Natural killer cell (primary cell): ENCODE measurements around the gene SULF2. TPM values are rescaled to one million over a fixed set of nuclear protein-coding genes. Genes with fewer than 3 reads are reported as not detected.

ENCODE experiments used
- ATAC-seq, 3 donors: fragments of 150-1000 bp in 2 of 3; fragments of 200-7000 bp in 1 of 3; cut with Tn5 transposase; 1 replicate in 1 of 3; 2 replicates in 2 of 3; pipeline ENCODE4 v1.10.0; 2021; ENCODE audit warnings: mild to moderate bottlenecking in 2 of 3, moderate library complexity in 2 of 3
- DNase-seq, 2 donors: peaks; one replicate each; pipeline versions ENCODE4 v3.0.0 to v3.0.0-alpha.2; 2013 to 2021; ENCODE audit warnings: mixed read lengths in 1 of 2
- H3K27ac ChIP-seq: one replicate; pipeline ENCODE4 v1.5.1; 2013; ENCODE audit warnings: mild to moderate bottlenecking, low read length
- H3K27me3 ChIP-seq: one replicate; pipeline ENCODE4 v1.6.1; 2013; ENCODE audit warnings: low read length; ENCODE audit not compliant: control insufficient read depth, insufficient read depth
- H3K36me3 ChIP-seq: one replicate; pipeline ENCODE4 v1.6.1; 2013; ENCODE audit warnings: low read length; ENCODE audit not compliant: control insufficient read depth, insufficient read depth
- H3K4me1 ChIP-seq: one replicate; pipeline ENCODE4 v1.6.1; 2013; ENCODE audit warnings: low read length; ENCODE audit not compliant: control insufficient read depth, insufficient read depth
- H3K4me3 ChIP-seq: one replicate; pipeline ENCODE4 v1.5.1; 2013; ENCODE audit warnings: low read length
- H3K9me3 ChIP-seq: one replicate; pipeline ENCODE4 v1.6.1; 2013; ENCODE audit warnings: low read length; ENCODE audit not compliant: control insufficient read depth, insufficient read depth
- H3K27ac Mint-ChIP-seq, 2 donors: one replicate each; pipeline ENCODE4 v1.8.0; 2022; ENCODE audit warnings: mild to moderate bottlenecking in 2 of 2, mixed read lengths in 2 of 2, moderate library complexity in 1 of 2
- H3K27me3 Mint-ChIP-seq, 2 donors: one replicate each; pipeline ENCODE4 v1.8.0; 2022; ENCODE audit warnings: low read depth in 2 of 2, mixed read lengths in 2 of 2
- H3K36me3 Mint-ChIP-seq: one replicate; pipeline ENCODE4 v1.8.0; 2022; ENCODE audit warnings: mixed read lengths
- H3K4me1 Mint-ChIP-seq, 2 donors: one replicate each; pipeline ENCODE4 v1.8.0; 2022; ENCODE audit warnings: mixed read lengths in 2 of 2
- H3K4me3 Mint-ChIP-seq: one replicate; pipeline ENCODE4 v1.8.0; 2022; ENCODE audit warnings: mild to moderate bottlenecking, moderate library complexity, mixed read lengths
- H3K9me3 Mint-ChIP-seq, 2 donors: one replicate each; pipeline ENCODE4 v1.8.0; 2022; ENCODE audit warnings: mixed read lengths in 2 of 2
- CTCF ChIP-seq: fragments of 200-600 bp; IDR thresholded peaks from one replicate; pipeline ENCODE4 v1.8.0; 2022; ENCODE audit warnings: antibody characterized with exemption
- WGBS: methylation state at CpG from one replicate; pipeline ENCODE4 v1.1.7; 2013; ENCODE audit warnings: missing lambda C conversion rate; ENCODE audit not compliant: insufficient coverage; 5-methylcytosine and 5-hydroxymethylcytosine counted together
- intact Hi-C: fragments of 100-400 bp; cut with micrococcal nuclease; formaldehyde crosslinking; loops from one replicate; pipeline ENCODE4 v1.14.2; 2022
- total RNA-seq, 4 donors: library from RNA; stranded (reverse); fragments of 120-200 nt in 1 of 4; gene quantifications; one replicate each; pipeline versions ENCODE4 v1.2.3 to v1.2.4, GENCODE V29; 2013 to 2022

Gene SULF2
- total RNA-seq, 3 donors from 2014 or later (not counting 1 experiment from before 2014, with no cell fraction given) = 8.1 to 48.7 (median 12.3) TPM

GRCh38 chr20:47705497-47705856, 79.8 kb downstream of the SULF2 start:
- Histone ChIP-seq H3K27ac (no peak overlapping the region), H3K9me3 (no peaks in the 10 kb centered on the region), H3K27me3 (no peaks in the 10 kb centered on the region), H3K4me3 (no peak overlapping the region), H3K4me1 (no peaks in the 10 kb centered on the region), H3K36me3 (no peaks in the 10 kb centered on the region)
- H3K4me1 Mint-ChIP-seq = no peaks in the 10 kb centered on the region
- H3K27ac Mint-ChIP-seq = no peak overlapping the region
- H3K27me3 Mint-ChIP-seq = peaks cover 3 to 13% of the 10 kb centered on the region in 2 donors
- no peak for DNase-seq
- 95% methylated on average over 7 of the region's 7 CpGs for WGBS
- H3K9me3 Mint-ChIP-seq = no peaks in the 10 kb centered on the region
- H3K4me3 Mint-ChIP-seq = no peak overlapping the region
- no peak for ATAC-seq
- intact Hi-C loops = no loop called here
- H3K36me3 Mint-ChIP-seq = no peaks in the 10 kb centered on the region
- TF ChIP-seq CTCF = no peak

GRCh38 chr20:47704746-47705496, 80.4 kb downstream of the SULF2 start:
- ATAC-seq (no peak), DNase-seq (no peak)
- Histone ChIP-seq H3K27me3 (no peaks in the 10 kb centered on the region), H3K27ac (no peak overlapping the region), H3K9me3 (no peaks in the 10 kb centered on the region), H3K36me3 (no peaks in the 10 kb centered on the region), H3K4me1 (no peaks in the 10 kb centered on the region), H3K4me3 (no peak overlapping the region)
- 77% methylated on average over 15 of the region's 15 CpGs for WGBS
- no peaks in the 10 kb centered on the region for H3K36me3 Mint-ChIP-seq
- no peak overlapping the region for H3K4me3 Mint-ChIP-seq
- intact Hi-C loops = no loop called here
- no peak overlapping the region for H3K27ac Mint-ChIP-seq
- no peak for TF ChIP-seq CTCF
- peaks cover 3 to 13% of the 10 kb centered on the region in 2 donors for H3K27me3 Mint-ChIP-seq
- no peaks in the 10 kb centered on the region for H3K9me3 Mint-ChIP-seq
- H3K4me1 Mint-ChIP-seq = no peaks in the 10 kb centered on the region

- Histone ChIP-seq H3K27ac (no peak overlapping the region), H3K4me3 (no peak overlapping the region), H3K36me3 (no peaks in the 10 kb centered on the region), H3K4me1 (no peaks in the 10 kb centered on the region), H3K27me3 (no peaks in the 10 kb centered on the region), H3K9me3 (no peaks in the 10 kb centered on the region)
- Mint-ChIP-seq H3K27ac (no peak overlapping the region), H3K9me3 (no peaks in the 10 kb centered on the region), H3K4me1 (no peaks in the 10 kb centered on the region), H3K36me3 (no peaks in the 10 kb centered on the region), H3K4me3 (no peak overlapping the region), H3K27me3 (peaks cover 0 to 13% of the 10 kb centered on the region in 2 donors)
- ATAC-seq (no peak), DNase-seq (no peak)
- intact Hi-C loops = no loop called here
- 72% methylated on average over 5 of the region's 5 CpGs for WGBS
- no peak for TF ChIP-seq CTCF
Measured at GRCh38 chr20:47703748-47704147, 81.5 kb downstream of the SULF2 start.

GRCh38 chr20:47701612-47702011, 83.7 kb downstream of the SULF2 start:
- Histone ChIP-seq H3K27me3 (no peaks in the 10 kb centered on the region), H3K9me3 (no peaks in the 10 kb centered on the region), H3K36me3 (no peaks in the 10 kb centered on the region), H3K27ac (no peak overlapping the region), H3K4me3 (no peak overlapping the region), H3K4me1 (no peaks in the 10 kb centered on the region)
- Mint-ChIP-seq H3K9me3 (no peaks in the 10 kb centered on the region), H3K36me3 (no peaks in the 10 kb centered on the region), H3K4me1 (no peaks in the 10 kb centered on the region), H3K27me3 (peaks cover 0 to 6% of the 10 kb centered on the region in 2 donors), H3K4me3 (no peak overlapping the region), H3K27ac (no peak overlapping the region)
- DNase-seq = no peak
- 91% methylated on average over 15 of the region's 15 CpGs for WGBS
- intact Hi-C loops = no loop called here
- no peak for TF ChIP-seq CTCF
- no peak for ATAC-seq
